ENCODE data around the gene NTRK2.

DNA sequence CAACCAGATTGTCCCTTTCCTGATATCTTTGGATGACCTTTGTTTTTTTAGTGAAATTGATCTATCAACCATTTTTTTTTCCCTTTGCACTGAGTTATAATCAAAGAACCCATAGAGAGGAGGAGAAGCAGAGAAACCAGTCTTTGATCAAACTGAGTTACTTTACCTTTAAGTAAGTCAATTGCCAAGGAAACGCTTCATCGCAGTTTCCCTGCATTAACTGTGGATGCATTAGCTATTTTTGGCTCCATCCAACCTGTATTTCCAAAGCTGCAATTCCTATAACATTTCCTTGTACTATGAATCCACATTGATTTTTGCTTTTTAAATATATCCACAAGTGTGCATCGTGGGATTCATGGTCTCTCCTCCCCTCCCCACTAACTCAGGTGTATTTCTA, 268.1 kb downstream of the NTRK2 start:
- TF ChIP-seq, protein P1, sequence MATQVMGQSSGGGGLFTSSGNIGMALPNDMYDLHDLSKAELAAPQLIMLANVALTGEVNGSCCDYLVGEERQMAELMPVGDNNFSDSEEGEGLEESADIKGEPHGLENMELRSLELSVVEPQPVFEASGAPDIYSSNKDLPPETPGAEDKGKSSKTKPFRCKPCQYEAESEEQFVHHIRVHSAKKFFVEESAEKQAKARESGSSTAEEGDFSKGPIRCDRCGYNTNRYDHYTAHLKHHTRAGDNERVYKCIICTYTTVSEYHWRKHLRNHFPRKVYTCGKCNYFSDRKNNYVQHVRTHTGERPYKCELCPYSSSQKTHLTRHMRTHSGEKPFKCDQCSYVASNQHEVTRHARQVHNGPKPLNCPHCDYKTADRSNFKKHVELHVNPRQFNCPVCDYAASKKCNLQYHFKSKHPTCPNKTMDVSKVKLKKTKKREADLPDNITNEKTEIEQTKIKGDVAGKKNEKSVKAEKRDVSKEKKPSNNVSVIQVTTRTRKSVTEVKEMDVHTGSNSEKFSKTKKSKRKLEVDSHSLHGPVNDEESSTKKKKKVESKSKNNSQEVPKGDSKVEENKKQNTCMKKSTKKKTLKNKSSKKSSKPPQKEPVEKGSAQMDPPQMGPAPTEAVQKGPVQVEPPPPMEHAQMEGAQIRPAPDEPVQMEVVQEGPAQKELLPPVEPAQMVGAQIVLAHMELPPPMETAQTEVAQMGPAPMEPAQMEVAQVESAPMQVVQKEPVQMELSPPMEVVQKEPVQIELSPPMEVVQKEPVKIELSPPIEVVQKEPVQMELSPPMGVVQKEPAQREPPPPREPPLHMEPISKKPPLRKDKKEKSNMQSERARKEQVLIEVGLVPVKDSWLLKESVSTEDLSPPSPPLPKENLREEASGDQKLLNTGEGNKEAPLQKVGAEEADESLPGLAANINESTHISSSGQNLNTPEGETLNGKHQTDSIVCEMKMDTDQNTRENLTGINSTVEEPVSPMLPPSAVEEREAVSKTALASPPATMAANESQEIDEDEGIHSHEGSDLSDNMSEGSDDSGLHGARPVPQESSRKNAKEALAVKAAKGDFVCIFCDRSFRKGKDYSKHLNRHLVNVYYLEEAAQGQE (IDR thresholded peaks at IDR 0.05; ENCODE audit: insufficient read depth in 1 of 2, low read depth in 2 of 2, low read length in 2 of 2): no peak
- TF ChIP-seq SIN3A (IDR thresholded peaks at IDR 0.05; ENCODE audit: borderline replicate concordance, insufficient read depth, low read length): no peak
- TF ChIP-seq POLR2AphosphoS5 (IDR thresholded peaks at IDR 0.05; ENCODE audit: low read depth, low read length): no peak
- TF ChIP-seq TAF1 (IDR thresholded peaks at IDR 0.05; ENCODE audit: borderline replicate concordance, insufficient read depth, low read length): no peak
- TF ChIP-seq FOXP2 (optimal IDR thresholded peaks at IDR 0.05; ENCODE audit: borderline replicate concordance, extremely low read depth, extremely low read length, insufficient read depth): no peak

Measured in PFSK-1 (cell line).